Suprapubic skin (tissue), 3 donors: Measurements from ENCODE around the gene TLE4.

Experiments used
- EP300 ChIP-seq: sonication (generic); formaldehyde crosslinking; IDR thresholded peaks from one replicate; pipeline ENCODE4 v1.6.1; 2017; ENCODE audit warnings: antibody characterized with exemption
- TF ChIP-seq, protein P1 (sequence below), 2 donors: fragments of 200-600 bp in 1 of 2; fragments of 450-650 bp in 1 of 2; sonication (generic) in 1 of 2; IDR thresholded peaks; one replicate each; pipeline ENCODE4 v1.5.1; 2016 to 2019; ENCODE audit warnings: antibody characterized with exemption in 2 of 2, mild to moderate bottlenecking in 1 of 2, moderate library complexity in 1 of 2

DNA sequence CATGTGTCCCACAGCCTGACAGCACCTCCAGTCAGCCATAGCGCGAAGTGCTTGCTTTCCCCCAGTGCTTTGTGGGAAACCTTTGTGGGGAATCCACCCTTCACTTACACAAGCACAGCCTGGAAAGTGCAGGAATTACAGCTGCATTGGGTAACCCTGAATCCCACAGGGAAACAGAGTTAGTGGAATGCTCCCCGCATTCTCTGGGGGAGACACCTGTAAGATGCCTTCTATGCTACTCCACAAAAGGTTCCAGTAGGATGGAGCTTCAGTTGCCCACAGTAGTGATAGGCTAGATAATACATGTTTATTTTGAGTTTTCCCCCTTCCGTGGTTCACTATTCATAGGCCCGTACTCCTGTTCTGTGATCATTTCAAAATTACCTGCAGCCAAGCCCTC, 60.3 kb downstream of the TLE4 start:
- TF ChIP-seq, protein P1, sequence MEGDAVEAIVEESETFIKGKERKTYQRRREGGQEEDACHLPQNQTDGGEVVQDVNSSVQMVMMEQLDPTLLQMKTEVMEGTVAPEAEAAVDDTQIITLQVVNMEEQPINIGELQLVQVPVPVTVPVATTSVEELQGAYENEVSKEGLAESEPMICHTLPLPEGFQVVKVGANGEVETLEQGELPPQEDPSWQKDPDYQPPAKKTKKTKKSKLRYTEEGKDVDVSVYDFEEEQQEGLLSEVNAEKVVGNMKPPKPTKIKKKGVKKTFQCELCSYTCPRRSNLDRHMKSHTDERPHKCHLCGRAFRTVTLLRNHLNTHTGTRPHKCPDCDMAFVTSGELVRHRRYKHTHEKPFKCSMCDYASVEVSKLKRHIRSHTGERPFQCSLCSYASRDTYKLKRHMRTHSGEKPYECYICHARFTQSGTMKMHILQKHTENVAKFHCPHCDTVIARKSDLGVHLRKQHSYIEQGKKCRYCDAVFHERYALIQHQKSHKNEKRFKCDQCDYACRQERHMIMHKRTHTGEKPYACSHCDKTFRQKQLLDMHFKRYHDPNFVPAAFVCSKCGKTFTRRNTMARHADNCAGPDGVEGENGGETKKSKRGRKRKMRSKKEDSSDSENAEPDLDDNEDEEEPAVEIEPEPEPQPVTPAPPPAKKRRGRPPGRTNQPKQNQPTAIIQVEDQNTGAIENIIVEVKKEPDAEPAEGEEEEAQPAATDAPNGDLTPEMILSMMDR (IDR thresholded peaks at IDR 0.05), result no peak
- TF ChIP-seq EP300, result no peak
